ENCODE measurements around the gene PTPRN2. TPM values are rescaled to one million over a fixed set of nuclear protein-coding genes. Genes with fewer than 3 reads are reported as not detected.
"Not testable (repeated sequence)": the region's sequence is repeated elsewhere in the genome, so short reads cannot be mapped to it uniquely, and the experiment has no call there.

The PTPRN2 gene
- total RNA-seq, 1 donor from 2014 or later, result 7.8 TPM

DNA sequence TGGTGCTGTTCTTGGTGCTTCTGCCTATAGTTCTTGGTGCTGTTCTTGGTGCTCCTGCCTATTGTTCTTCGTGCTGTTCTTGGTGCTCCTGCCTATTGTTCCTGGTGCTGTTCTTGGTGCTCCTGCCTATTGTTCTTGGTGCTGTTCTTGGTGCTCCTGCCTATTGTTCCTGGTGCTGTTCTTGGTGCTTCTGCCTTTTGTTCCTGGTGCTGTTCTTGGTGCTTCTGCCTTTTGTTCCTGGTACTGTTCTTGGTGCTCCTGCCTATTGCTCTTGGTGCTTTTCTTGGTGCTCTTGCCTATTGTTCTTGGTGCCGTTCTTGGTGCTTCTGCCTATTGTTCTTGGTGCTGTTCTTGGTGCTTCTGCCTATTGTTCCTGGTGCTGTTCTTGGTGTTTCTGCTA is 71.1 kb downstream of the PTPRN2 start:
- no peak for DNase-seq (ENCODE audit: low spot score)

- DNase-seq (ENCODE audit: low spot score), result no peak
Measured at GRCh38 chr7:158512869-158513268, 74.8 kb downstream of the PTPRN2 start.

GRCh38 chr7:158512042-158512441 is 75.6 kb downstream of the PTPRN2 start:
- no peak for DNase-seq (ENCODE audit: low spot score)

- no peak for DNase-seq (ENCODE audit: low spot score)
Measured at GRCh38 chr7:158508802-158509385, 78.7 kb downstream of the PTPRN2 start.

DNA sequence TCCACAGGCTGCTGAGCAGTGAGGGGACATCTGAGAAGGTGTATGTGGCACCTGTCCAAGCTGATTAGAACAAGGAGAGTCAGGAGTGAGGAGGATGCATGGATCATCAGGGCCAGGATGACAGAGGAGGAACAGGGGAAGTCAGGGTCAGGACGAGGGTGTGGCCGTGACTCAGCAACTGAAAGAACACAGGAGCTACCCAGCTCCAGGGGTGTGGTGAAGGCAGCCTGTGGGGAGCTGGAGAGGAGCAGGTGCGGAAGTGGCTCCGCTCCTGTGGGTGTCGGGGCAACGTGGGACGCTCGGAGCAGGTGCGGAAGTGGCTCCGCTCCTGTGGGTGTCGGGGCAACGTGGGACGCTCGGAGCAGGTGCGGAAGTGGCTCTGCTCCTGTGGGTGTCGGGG is 79.3 kb downstream of the PTPRN2 start:
- not testable (repeated sequence) for DNase-seq (ENCODE audit: low spot score)

DNA sequence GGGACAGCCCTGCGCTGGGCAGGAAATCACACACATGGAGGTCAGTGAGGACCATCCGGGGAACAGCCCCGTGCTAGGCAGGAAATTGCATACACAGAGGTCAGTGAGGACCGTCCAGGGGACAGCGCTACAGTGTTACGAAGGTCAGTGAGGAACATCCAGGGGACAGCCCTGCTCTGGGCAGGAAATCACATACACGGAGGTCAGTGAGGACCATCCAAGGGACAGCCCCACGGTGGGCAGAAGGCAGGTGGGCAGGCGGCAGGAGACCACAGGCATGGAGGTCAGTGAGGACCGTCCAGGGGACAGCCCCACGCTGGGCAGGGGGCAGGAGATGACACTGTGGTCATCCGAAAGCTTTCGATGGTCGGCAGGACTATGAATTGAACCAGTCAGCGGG is 79.7 kb downstream of the PTPRN2 start:
- no peak for DNase-seq (ENCODE audit: low spot score)

GRCh38 chr7:158507175-158507574 is 80.4 kb downstream of the PTPRN2 start:
- not testable (repeated sequence) for DNase-seq (ENCODE audit: low spot score)

DNA sequence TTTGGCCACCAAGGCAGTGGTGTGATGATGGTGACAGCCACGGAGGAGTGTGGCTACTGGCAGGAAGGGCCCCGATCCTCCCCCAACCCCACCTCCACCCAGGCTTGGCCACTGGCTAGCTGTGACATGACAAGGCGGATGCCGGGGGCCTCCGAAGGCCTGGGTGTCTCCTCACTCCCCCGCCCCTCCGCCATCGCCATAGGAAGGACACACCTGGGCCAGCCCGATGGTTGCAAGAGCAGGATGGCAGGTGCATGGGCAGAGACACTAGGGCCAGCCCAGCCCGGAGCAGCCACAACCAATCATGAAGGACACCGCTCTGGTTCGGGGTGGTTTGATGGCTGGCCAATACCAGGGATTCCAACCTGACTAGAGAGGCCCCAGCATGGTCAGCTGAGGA is 81.0 kb downstream of the PTPRN2 start:
- DNase-seq (ENCODE audit: low spot score), result no peak

DNA sequence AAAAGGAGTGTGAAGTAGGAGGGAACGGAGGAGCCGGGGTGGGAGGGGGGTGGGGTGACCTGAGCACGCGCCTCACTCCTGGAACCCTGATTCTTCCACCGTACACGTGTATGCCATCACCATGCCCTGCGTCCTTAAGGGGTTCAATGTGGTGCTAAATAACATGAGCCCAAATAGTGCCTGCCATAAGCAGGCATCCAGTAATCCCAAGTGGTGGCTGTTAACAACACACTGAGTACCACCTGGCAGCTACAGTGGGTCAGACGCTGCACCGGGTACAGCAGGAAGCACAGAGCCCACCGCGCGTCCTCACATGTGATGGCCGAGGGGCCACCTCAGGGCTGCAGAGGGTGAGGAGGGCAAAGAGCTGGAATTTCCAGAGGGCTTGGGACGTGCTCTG is 81.9 kb downstream of the PTPRN2 start:
- no peak for DNase-seq (ENCODE audit: low spot score)

- DNase-seq (ENCODE audit: low spot score), result no peak
Measured at GRCh38 chr7:158502068-158502750, 85.4 kb downstream of the PTPRN2 start.

DNA sequence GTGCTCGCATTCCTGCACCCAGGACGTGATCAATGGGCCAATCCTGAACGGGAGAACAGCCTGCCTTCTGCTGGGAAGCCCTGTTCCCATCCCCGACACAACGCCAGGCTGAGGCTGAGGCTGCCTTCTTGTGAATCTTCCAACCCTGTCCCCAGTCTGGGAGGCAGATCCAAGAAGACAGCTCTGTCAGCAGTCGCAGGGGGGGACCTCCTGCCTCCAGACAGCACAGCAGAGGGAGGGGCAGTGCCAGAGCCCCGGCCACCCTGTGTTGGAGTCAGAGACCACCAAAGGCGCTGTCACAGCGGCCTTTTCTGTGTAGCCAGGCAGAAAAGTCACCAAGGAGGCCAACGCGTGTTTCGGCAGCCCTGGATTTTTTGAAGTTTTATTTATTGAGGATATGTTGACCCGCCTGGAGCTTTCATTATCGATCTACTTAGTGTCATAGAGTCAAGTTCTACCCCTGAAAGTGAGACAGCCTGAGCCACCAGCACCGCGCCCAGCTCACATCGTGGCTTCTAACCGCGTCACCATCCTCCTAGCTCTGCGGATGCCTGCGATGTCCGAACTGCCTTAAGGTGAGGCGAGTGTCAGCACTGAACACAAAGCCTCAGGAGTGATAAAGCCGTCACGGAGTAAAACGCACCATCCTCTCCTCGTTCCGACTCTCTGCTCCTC is 86.1 kb downstream of the PTPRN2 start:
- DNase-seq (ENCODE audit: low spot score), result no peak

GRCh38 chr7:158500651-158501052 is 87.0 kb downstream of the PTPRN2 start:
- DNase-seq (ENCODE audit: low spot score), result no peak

DNA sequence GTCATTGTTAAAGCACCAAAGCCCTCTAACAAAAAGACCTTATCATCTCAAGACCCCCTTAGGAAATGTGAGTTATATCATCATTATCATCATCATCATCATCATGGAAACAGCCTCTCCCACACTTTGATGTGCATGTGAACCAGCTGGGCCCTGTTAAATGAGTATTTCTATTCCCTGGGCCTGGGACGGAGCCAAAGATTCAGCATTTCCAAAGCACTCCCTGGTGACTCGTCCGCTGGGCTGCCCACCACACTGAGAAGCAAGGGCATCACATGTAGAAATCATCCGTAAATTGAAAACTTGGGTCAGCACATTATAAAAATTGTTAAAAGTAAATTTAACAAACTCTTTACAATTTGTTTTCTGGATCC is 88.6 kb downstream of the PTPRN2 start:
- DNase-seq (ENCODE audit: low spot score), result no peak

DNA sequence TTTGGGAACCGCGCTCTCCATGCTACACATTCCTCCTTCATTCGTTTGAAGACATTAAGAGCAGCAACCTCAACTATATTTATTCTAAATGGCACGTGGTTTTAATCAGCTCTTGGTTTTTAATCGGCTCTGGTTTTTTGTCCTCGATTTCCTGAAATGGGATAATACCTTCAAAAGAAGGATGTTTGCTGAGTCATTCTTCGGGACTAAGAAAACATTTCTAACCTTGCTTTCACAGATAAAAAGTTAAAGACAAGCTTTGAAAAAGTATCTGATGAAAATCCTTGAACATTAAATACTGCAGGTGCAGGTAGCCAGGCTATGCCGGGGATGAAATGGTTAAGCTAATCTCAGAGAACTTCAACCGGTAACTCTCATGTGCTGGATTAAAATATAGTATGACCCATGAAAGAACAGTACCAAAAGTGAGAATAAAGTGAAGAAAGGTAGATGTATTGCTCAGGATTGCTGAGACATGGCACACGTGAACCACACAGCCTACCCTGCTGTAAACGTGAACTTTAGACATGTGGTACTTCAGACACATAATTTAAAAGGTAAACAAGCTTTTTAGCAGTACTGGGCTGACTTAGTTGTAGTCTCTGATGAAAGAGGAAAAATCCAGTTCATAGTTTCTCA is 89.1 kb downstream of the PTPRN2 start:
- no peak for DNase-seq (ENCODE audit: low spot score)

DNA sequence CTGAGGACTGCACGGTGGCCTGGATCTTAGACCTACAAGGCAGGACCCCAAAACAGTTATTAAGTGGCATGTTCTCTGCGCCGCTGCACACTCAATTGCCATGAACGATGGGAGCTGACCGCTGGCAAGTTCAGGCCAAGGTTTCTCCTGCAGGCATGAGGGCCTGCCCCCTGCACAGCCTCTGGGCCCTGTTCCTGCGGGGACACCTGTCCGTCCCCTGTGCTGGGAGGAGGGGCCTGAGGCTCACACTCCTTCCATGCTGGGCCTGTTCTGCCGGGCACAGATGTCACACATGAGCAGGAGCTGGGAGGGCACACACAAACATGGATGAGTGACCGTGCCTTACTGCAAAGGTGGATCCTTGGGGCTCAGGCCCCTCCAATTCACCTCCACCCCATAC is 90.0 kb downstream of the PTPRN2 start:
- DNase-seq (ENCODE audit: low spot score), result no peak

GRCh38 chr7:158495786-158496185 is 91.8 kb downstream of the PTPRN2 start:
- no peak for DNase-seq (ENCODE audit: low spot score)

DNA sequence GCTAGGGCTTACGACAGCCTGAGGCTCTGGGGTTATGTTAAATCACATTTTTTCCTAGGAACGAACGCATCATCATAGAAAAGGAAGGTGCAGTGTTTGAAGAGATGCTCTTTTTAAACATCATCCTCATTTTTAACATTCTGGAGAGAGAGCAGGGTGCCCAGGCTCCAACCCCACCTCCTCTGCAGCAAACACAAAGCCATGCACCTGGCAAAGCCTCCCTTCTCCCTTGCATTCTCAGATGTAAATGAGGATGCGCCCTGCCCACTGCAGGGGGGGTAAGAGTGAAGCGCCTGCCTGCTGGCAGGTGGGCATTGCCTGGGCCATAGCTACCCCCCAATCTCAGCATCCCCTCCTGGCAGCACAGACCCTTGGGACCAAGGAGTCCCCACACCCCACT is 92.4 kb downstream of the PTPRN2 start:
- no peak for DNase-seq (ENCODE audit: low spot score)

- DNase-seq (ENCODE audit: low spot score), result no peak
Measured at GRCh38 chr7:158494643-158495042, 93.0 kb downstream of the PTPRN2 start.

- DNase-seq (ENCODE audit: low spot score), result no peak
Measured at GRCh38 chr7:158494162-158494586, 93.4 kb downstream of the PTPRN2 start.

- no peak for DNase-seq (ENCODE audit: low spot score)
Measured at GRCh38 chr7:158492367-158492764, 95.3 kb downstream of the PTPRN2 start.

DNA sequence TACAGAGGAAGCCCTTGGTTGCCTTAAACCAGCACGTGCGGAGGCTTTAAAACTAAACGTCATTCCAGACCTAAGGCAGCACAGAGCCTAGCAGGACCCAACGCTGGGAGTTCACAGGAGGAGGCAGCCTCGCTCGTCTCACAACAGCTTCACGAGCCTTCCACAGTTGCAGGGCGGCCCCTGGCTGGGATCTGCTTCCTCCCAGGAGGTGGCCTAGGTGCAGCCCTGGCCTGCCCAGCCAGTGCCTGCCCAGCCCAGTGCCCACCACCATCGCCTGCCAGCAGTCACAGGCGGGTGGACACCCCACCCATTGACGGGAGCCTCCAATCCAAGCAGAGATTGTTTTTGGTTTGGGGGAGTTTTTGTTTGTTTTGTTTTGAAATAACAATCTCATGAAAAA is 96.5 kb downstream of the PTPRN2 start:
- no peak for DNase-seq (ENCODE audit: low spot score)

GRCh38 chr7:158490171-158490782 is 97.3 kb downstream of the PTPRN2 start:
- DNase-seq (ENCODE audit: low spot score), result no peak
